Smooth muscle cell (in vitro differentiated cells): ENCODE measurements around the gene GPX1. TPM values are rescaled to one million over a fixed set of nuclear protein-coding genes. Genes with fewer than 3 reads are reported as not detected.
A peak's percentile ranks its signal among the peaks of the same experiment; 100 is the strongest.
"Not testable (repeated sequence)": the region's sequence is repeated elsewhere in the genome, so short reads cannot be mapped to it uniquely, and the experiment has no call there.

ENCODE experiments used
- DNase-seq: peaks from one replicate; lab custom pipeline; 2025; ENCODE audit not compliant: unreplicated experiment; lab: John Stamatoyannopoulos, UW
- H2AFZ ChIP-seq: fragments of 200-600 bp; sonication (generic); 2 replicates; pipeline ENCODE4 v1.6.0; 2016; ENCODE audit warnings: antibody characterized with exemption, low read depth, mild to moderate bottlenecking
- H3F3A ChIP-seq: fragments of 200-600 bp; sonication (generic); 2 replicates; pipeline ENCODE4 v1.6.0; 2017; ENCODE audit warnings: antibody characterized with exemption, low read depth
- H3K27ac ChIP-seq: fragments of 200-600 bp; sonication (generic); 2 replicates; pipeline ENCODE4 v1.5.1; 2016; ENCODE audit warnings: low read depth, mild to moderate bottlenecking
- H3K27me3 ChIP-seq: fragments of 200-600 bp; sonication (generic); 2 replicates; pipeline ENCODE4 v1.6.1; 2016; ENCODE audit warnings: low read depth, mild to moderate bottlenecking
- H3K36me3 ChIP-seq: fragments of 200-600 bp; sonication (generic); 2 replicates; pipeline ENCODE4 v1.5.1; 2016; ENCODE audit warnings: low read depth
- H3K4me1 ChIP-seq: fragments of 200-600 bp; sonication (generic); 2 replicates; pipeline ENCODE4 v1.5.1; 2016; ENCODE audit warnings: low read depth
- H3K4me2 ChIP-seq: fragments of 200-600 bp; sonication (generic); 2 replicates; pipeline ENCODE4 v1.6.0; 2016; ENCODE audit warnings: mild to moderate bottlenecking
- H3K4me3 ChIP-seq: fragments of 200-600 bp; sonication (generic); 2 replicates; pipeline ENCODE4 v1.5.1; 2016; ENCODE audit warnings: mild to moderate bottlenecking
- H3K79me2 ChIP-seq: fragments of 200-600 bp; sonication (generic); 2 replicates; pipeline ENCODE4 v1.6.0; 2016; ENCODE audit warnings: low read depth, mild to moderate bottlenecking
- H3K9ac ChIP-seq: fragments of 200-600 bp; sonication (generic); 2 replicates; pipeline ENCODE4 v1.6.0; 2016; ENCODE audit warnings: low read depth
- H3K9me3 ChIP-seq: fragments of 200-600 bp; sonication (generic); replicated peaks from 2 replicates; pipeline ENCODE4 v1.5.1; 2016; ENCODE audit warnings: low read depth
- H4K20me1 ChIP-seq: fragments of 200-600 bp; sonication (generic); 2 replicates; pipeline ENCODE4 v1.6.0; 2016; ENCODE audit warnings: low read depth
- CTCF ChIP-seq: fragments of 200-600 bp; sonication (generic); IDR thresholded peaks from 2 replicates; pipeline ENCODE4 v1.5.1; 2017; ENCODE audit warnings: borderline replicate concordance, mild to moderate bottlenecking, antibody characterized with exemption; ENCODE audit not compliant: insufficient read depth, poor library complexity, severe bottlenecking
- WGBS: methylation state at CpG from one replicate; pipeline ENCODE4 v1.1.7; 2016; ENCODE audit warnings: low lambda C conversion rate; 5-methylcytosine and 5-hydroxymethylcytosine counted together
- polyA plus RNA-seq: library from polyadenylated mRNA; unstranded; fragments of >200 nt; fragmentation: Nextera tagmentation; extraction: Ambion mirVana; gene quantifications from 2 replicates; pipeline ENCODE4 v1.2.1, GENCODE V29; 2016
- total RNA-seq: library from RNA; depleted of rRNA; stranded (reverse); fragments of >200 nt; gene quantifications from 2 replicates; pipeline ENCODE4 v1.2.3, GENCODE V29; 2014

Gene GPX1
- total and polyA plus RNA-seq, 2 experiments from 2014 or later = 173 to 247 TPM

GRCh38 chr3:49370585-49371290 lies 12.6 kb upstream of the GPX1 start:
- Histone ChIP-seq H3K36me3 (peaks cover 22% of the 10 kb centered on the region), H3K79me2 (peaks cover 97% of the 10 kb centered on the region), H3K9ac (no peak overlapping the region), H3K9me3 (no peaks in the 10 kb centered on the region), H3F3A (peaks cover under 1% of the 10 kb centered on the region), H3K27me3 (no peaks in the 10 kb centered on the region), H3K4me2 (no peak overlapping the region), H3K4me1 (no peaks in the 10 kb centered on the region), H4K20me1 (peaks cover 97% of the 10 kb centered on the region), H3K4me3 (no peak overlapping the region), H3K27ac (no peak overlapping the region), H2AFZ (no peak overlapping the region)
- TF ChIP-seq CTCF = no peak
- 94% methylated on average over 6 of the region's 6 CpGs for WGBS
- no peak for DNase-seq

GRCh38 chr3:49362561-49362960 lies 4.4 kb upstream of the GPX1 start:
- peaks cover 59% of the 10 kb centered on the region for H4K20me1 ChIP-seq
- DNase-seq = no peak
- H3K9me3 ChIP-seq = no peaks in the 10 kb centered on the region
- peak overlapping the region; percentile 6 for H3K4me2 ChIP-seq
- TF ChIP-seq CTCF = no peak
- no peak overlapping the region for H2AFZ ChIP-seq
- 74% methylated on average over 3 of the region's 3 CpGs for WGBS
- H3F3A ChIP-seq = peaks cover 20% of the 10 kb centered on the region
- no peaks in the 10 kb centered on the region for H3K36me3 ChIP-seq
- H3K9ac ChIP-seq = no peak overlapping the region
- no peak overlapping the region for H3K4me3 ChIP-seq
- H3K79me2 ChIP-seq = peaks cover 44% of the 10 kb centered on the region
- no peaks in the 10 kb centered on the region for H3K27me3 ChIP-seq
- H3K27ac ChIP-seq = peak overlapping the region; percentile 45
- H3K4me1 ChIP-seq = peaks cover 12% of the 10 kb centered on the region

- H3K4me1 ChIP-seq = peaks cover 17% of the 10 kb centered on the region
- no peak for TF ChIP-seq CTCF
- WGBS = 59% methylated on average over 2 of the region's 2 CpGs
- H3K9ac ChIP-seq = no peak overlapping the region
- H4K20me1 ChIP-seq = peaks cover 41% of the 10 kb centered on the region
- no peak overlapping the region for H3K4me3 ChIP-seq
- peak overlapping the region; percentile 87 for H3K27ac ChIP-seq
- no peaks in the 10 kb centered on the region for H3K36me3 ChIP-seq
- H3K4me2 ChIP-seq = peak overlapping the region; percentile 87
- H2AFZ ChIP-seq = no peak overlapping the region
- no peak for DNase-seq
- peaks cover 20% of the 10 kb centered on the region for H3F3A ChIP-seq
- H3K9me3 ChIP-seq = no peaks in the 10 kb centered on the region
- H3K27me3 ChIP-seq = no peaks in the 10 kb centered on the region
- peaks cover 26% of the 10 kb centered on the region for H3K79me2 ChIP-seq
These were observed 1.5 kb upstream of the GPX1 start for GRCh38 chr3:49359623-49360022.

- H3K4me3 ChIP-seq = peak overlapping the region; percentile 68
- DNase-seq = no peak
- no peak overlapping the region for H3K9ac ChIP-seq
- no peaks in the 10 kb centered on the region for H3K36me3 ChIP-seq
- peak overlapping the region; percentile 87 for H3K27ac ChIP-seq
- H3F3A ChIP-seq = peaks cover 20% of the 10 kb centered on the region
- H3K9me3 ChIP-seq = no peaks in the 10 kb centered on the region
- no peaks in the 10 kb centered on the region for H3K27me3 ChIP-seq
- 43% methylated on average over 3 of the region's 3 CpGs for WGBS
- peaks cover 17% of the 10 kb centered on the region for H3K4me1 ChIP-seq
- H3K4me2 ChIP-seq = peak overlapping the region; percentile 87
- no peak for TF ChIP-seq CTCF
- peaks cover 33% of the 10 kb centered on the region for H4K20me1 ChIP-seq
- peaks cover 18% of the 10 kb centered on the region for H3K79me2 ChIP-seq
- H2AFZ ChIP-seq = no peak overlapping the region
These were observed 702 bp upstream of the GPX1 start for GRCh38 chr3:49358884-49359225.

- peaks cover 13% of the 10 kb centered on the region for H3K79me2 ChIP-seq
- H3K9me3 ChIP-seq = not testable (repeated sequence)
- WGBS = 9% methylated on average over 55 of the region's 63 CpGs
These were observed 523 bp downstream of the GPX1 start for GRCh38 chr3:49357443-49358216.

More at GRCh38 chr3:49357443-49358216, 523 bp downstream of the GPX1 start:
- H3K36me3 ChIP-seq, H2AFZ ChIP-seq, H3K27me3 ChIP-seq: not testable (repeated sequence)
- Histone ChIP-seq H3K27ac (peak overlapping the region; percentile 87), H4K20me1 (peaks cover 21% of the 10 kb centered on the region), H3K4me2 (peak overlapping the region; percentile 87), H3F3A (peaks cover 20% of the 10 kb centered on the region), H3K4me3 (peak overlapping the region; percentile 68), H3K9ac (peak overlapping the region; percentile 78), H3K4me1 (peaks cover 17% of the 10 kb centered on the region)
- peak; percentile 68 for DNase-seq
